DMS153 treated with DMSO at 0.1 percent for 48 hours (cell line): ENCODE results near the gene CDK7.
"Not testable (repeated sequence)": the region's sequence is repeated elsewhere in the genome, so short reads cannot be mapped to it uniquely, and the experiment has no call there.

Experiments used
- DNase-seq: peaks from one replicate; lab custom pipeline; 2025; ENCODE audit not compliant: unreplicated experiment; lab: John Stamatoyannopoulos, UW

The CDK7 gene

DNA sequence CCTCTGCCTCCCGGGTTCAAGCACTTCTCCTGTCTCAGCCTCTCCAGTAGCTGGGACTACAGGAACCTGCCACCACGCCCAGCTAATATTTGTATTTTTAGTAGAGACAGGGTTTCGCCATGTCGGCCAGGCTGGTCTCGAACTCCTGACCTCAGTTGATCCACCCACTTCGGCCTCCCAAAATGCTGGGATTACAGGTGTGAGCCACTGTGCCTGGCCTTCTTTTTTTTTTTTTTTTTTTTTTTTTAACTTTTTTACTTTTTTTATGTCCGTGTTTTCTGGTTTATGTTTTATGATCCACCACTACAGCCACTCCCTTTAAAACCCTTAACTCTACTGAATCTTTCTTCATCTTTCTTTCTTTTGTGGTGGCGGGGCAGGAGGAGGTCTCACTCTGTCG lies 2.0 kb downstream of the CDK7 start:
- DNase-seq: not testable (repeated sequence)

DNA sequence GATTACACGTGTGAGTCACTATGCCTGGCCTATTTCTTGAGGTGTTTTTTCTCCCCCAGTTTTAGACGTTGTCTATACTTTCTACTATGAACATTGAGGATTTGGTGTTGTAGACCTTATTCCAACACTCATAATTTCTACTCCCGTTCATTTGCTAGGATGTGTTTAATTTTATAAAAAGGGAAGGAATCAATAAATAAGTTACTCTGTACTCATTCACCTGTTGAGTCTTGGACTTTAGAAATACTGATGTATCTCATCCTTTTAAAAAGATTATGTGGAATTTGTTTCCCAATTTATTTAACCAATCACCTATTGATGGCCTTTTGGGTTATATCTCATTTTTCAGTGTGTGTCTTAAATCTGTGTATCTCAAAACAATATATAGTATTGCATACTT lies 3.2 kb downstream of the CDK7 start:
- DNase-seq: no peak

DNA sequence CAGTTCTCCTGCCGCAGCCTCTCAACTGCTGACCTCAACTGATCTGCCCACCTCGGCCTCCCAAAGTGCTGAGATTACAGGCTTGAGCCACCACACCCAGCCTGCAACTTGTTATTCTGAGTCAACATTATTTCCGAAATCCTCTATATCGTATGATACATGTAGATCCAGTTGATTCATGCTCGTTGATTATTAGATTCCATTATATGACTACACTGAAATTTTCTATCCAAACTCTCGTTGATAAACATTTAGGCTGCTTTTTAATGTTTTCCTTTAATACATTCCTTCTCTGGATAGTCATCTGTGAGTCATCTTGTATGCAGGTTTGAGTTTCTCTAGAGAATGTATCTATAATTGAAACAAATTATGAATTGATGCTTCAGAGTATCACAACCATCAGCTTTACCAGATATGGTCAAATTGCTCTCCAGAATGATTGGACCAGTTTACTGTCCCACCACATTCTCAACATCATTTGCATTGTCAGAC lies 4.1 kb downstream of the CDK7 start:
- DNase-seq: no peak

DNA sequence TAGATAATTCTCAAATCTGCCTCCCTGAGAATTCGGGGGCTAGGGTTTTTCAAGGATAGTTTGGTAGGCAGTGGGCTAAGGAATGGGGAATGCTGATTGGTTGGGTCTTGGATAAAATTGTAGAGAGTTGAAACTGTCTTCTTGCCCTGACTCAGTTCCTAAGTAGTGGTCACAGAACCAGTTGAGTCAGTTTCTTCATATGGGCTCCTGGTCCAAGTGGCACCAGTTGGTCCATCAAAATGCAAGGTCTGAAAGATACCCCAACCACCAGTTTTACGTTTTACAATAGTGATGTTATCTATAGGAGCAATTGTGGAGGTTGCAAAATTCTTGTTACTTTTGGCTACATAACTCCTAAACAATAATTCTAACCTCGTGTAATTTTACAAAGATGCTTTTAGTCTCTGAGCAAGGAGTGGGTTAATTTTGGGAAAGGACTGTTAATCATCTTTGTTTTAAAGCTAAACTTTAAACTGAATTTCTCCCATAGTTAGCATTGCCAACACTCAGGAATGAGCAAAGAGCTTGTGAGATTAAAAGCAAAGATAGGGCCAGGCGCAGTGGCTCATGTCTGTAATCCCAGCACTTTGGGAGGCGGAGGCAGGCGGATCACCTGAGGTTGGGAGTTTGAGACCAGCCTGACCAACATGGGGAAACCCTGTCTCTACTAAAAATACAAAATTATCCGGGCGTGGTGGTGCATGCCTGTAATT lies 7.7 kb downstream of the CDK7 start:
- DNase-seq: no peak

DNA sequence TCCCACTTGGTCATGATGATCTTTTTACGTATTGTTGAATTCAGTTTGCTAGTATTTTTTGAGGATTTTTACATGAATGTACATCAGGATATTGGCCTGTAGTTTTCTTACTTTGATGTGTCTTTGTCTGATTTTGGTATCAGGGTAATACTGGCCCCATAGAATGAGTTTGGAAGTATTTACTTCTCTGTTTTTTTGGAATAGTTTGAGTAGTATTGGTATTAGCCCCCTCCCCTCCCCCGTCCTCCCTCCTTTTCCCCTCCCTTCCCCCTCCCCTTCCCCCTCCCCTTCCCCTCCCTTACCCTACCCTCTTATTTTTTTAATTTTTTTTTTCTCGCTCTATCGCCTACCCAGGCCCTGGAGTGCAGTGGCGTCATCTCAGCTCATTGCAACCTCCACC lies 10.3 kb downstream of the CDK7 start:
- no peak for DNase-seq

DNA sequence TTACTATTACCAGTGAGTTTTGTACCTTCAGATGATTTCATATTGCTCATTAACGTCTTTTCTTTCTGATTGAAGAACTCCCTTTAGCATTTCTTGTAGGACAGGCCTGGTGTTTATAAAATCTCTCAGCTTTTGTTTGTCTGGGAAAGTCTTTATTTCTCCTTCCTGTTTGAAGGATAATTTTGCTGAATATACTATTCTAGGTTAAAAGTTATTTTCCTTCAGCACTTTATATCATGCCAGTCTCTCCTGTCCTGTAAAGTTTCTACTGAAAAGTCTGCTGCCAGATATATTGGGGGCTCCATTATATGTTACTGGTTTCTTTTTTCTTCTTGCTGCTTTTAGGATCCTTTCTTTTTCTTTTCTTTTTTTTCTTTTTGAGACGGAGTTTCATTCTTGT lies 13.3 kb downstream of the CDK7 start:
- no peak for DNase-seq

DNA sequence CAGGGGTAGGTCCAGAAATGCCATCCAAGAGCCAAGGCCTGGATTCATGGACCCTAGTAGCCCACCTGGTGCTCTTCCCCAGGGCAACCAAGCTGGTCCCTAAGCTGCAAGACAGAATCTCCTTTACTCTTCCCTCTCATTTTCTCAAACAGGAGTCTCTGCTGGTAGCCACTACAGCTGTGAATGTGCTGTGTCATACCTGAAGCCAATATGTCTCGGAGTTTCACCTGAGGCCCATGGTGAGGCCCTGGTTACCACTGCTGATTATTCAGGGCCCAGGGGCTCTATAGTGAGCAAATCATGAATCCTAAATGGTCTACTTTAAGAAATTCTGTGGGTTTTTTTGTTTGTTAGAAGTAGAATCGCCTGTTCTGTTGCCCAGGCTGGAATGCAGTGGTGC lies 15.9 kb downstream of the CDK7 start:
- no peak for DNase-seq

DNA sequence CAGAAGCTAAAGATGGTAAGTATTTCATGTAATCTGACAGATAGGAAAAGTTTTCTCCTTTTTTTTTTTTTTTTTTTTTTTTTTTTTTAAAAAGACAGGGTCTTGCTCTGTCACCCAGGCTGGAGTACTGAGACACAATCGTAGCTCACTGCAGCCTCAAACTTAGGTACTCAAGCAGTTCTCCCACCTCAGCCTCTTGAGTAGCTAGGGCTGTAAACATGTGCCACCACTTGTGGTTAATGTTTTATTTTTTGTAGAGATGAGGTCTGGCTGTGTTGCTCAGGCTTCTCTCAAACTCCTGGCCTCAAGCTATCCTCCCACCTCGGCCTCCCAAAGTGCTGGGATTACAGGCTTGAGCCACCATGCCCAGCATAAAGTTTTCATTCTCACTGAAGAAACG lies 17.8 kb downstream of the CDK7 start:
- no peak for DNase-seq

DNA sequence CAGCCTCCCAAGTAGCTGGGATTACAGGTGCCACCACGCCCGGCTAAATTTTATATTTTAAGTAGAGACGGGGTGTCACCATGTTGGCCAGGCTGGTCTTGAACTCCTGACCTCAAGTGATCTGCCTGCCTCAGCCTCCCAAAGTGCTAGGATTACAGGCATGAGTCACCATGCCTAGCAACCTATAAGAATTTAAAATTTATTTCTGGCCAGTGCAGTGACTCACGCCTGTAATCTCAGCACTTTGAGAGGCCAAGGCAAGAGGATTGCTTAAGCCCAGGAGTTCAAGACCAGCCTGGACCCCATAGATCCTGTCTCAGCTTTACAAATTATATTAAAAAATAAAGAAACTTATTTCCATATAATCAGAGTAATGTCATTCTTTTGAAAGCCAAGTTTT lies 21.3 kb downstream of the CDK7 start:
- DNase-seq: not testable (repeated sequence)

DNA sequence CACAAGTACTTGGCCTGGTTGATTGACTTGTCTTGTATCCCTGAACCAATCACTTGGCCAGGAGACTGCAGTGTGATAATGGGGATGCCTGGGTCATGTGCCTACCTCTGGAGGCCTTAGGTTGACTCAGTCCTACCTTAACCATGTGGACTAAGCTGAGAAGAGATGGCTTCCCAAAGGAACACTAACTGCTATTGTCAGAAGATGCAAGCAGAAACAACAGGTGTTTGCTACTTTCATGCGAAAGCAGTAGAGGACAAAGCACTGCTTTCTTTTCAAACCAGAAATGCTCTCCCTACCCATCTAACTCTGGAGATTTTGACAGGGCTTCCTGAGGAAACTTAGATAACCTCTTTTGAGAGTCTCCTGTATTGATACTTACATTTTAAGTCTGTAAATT lies 22.9 kb downstream of the CDK7 start:
- DNase-seq: no peak

DNA sequence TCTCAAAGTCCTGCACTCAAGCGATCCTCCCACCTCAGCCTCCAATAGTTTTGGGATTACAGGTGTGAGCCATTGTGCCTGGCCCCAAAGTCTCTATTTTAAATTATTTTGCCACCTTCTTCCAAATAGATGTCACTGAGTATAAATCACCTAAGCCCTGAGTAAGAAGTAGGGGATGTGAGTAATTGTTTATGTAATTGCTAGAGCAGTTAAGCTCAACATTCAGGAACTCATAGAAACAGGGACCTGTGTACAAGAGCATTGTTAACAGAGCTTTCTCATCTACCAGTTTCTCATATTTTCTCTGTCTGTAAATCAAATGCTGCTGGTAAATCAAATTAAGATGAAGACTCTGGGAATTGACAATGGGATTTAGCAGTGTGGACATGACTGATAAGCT lies 26.3 kb downstream of the CDK7 start:
- no peak for DNase-seq

DNA sequence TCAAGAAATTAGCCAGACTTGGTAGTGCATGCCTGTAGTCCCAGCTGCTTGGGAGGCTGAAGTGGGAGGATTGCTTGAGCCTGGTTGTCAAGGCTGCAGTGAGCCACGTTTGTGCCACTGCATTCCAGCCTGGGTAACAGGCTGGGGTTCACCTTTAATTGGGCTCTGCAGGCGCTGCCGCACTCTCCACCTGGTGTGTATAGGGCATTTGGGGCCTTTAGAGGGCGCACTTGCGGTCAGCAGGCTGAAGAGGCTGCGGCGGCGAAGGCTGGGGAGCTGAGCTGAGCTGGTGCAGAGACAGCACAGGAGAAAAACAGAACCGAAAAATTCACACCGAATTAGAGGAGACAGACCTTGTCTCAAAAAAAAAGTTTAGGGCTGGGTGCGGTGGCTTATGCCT lies 31.2 kb downstream of the CDK7 start:
- no peak for DNase-seq

DNA sequence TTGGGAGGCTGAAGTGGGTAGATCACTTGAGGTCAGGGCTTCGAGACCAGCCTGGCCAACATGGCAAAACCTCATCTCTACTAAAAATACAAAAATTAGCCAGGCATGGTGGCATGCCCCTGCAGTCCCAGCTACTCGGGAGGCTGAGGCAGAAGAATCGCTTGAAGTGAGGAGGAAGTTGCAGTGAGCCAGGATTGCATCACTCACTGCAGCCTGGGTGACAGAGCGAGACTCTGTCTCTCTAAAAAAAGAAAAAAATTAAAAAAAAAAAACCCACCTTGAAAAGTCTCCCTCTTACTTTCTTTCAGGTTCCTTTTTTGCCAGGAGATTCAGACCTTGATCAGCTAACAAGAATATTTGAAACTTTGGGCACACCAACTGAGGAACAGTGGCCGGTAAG lies 34.2 kb downstream of the CDK7 start:
- no peak for DNase-seq

DNA sequence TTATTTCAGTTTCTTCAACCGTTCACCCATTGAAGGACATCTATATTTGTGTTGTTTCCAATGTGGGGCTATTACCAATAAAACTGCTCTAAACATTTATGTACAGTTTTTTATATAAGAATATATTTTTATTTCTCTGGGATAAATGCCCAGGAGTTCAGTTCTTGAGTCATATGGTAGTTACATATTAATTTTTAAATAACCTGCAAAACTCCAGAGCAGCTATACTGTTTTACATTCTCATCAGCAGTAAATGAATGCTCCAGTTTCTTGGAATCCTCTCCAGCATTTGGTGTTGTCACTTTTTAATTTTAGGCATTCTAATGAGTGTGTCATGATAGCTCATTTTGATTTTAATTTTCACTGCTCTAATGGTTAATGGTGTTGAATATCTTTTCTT lies 36.2 kb downstream of the CDK7 start:
- no peak for DNase-seq

DNA sequence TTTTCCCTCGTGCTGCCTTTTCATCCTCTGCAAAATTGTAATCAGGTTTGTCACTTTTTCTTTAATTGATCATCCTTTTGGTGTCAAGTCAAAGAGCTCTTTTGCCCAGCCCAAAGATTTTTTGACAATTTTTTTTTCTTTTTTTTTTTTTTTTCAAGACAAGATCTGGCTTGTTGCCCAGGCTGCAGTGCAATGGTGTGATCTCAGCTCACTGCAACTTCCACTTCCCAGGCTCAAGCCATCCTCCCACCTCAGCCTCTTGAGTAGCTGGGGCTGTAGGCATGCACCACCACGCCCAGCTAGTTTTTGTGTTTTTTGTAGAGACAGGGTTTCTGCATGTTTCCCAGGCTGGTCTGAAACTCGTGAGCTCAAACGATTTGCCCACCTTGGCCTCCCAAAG lies 36.7 kb downstream of the CDK7 start:
- no peak for DNase-seq

DNA sequence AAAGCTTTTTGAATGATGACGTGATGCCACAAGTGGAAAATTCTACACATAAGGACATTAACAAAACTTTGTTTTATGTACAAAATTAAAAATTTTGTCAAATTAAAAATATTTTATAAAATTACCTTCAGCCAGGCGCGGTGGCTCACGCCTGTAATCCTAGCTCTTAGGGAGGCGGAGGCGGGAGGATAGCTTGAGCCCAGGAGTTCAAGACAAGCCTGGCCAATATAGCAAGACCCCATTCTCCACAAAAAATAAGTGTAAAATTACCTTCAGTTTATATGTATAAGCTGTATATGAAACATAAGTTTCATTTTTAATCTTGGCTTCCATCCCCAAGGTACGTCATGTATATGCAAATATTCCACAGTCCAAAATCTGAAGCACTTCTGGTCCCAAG lies 40.9 kb downstream of the CDK7 start:
- DNase-seq: no peak

DNA sequence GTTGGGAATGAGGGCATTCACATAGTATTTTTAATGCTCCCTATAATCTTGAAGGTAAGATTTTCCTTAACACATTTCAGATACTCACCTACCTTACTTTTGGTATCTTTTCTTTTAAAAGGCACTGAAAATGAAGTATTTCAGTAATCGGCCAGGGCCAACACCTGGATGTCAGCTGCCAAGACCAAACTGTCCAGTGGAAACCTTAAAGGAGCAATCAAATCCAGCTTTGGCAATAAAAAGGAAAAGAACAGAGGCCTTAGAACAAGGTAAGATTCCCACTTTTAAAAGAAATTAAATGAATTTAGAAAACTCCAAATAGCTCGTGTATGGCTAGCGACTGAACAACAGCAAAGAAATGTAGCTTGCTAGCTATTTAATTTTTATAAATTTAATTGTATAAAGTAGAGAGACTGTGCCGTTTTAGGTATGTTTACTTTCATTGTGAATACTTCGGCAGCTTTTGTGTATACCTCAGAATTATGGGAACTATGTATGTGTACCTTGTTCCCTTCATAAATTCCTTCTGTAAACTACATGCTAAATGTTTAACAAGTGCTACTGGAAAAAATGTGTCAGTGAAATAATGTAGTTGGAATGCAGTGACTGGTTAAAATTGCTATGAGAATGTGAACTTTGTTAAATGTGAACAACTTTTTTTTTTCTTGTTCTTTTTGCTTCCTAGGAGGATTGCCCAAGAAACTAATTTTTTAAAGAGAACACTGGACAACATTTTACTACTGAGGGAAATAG lies 41.9 kb downstream of the CDK7 start:
- no peak for DNase-seq

DNA sequence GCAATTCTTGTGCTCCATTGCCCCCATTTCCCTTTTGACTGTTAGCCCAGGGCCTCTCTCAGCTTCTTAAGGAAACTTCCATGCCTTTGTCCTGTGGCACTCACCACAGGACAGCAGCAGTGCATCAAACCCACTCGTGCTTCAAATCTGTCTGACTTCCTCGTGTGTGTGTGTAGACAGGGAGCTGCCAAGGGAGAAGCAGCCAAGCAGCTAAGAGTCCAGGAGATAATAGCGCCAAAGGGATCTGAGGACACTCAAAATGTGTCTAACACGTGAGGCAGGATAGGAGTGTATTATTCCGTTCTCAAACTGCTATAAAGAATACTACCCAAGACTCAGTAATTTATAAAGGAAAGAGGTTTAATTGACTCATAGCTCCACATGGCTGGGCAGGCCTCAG lies 44.8 kb downstream of the CDK7 start:
- DNase-seq: no peak

DNA sequence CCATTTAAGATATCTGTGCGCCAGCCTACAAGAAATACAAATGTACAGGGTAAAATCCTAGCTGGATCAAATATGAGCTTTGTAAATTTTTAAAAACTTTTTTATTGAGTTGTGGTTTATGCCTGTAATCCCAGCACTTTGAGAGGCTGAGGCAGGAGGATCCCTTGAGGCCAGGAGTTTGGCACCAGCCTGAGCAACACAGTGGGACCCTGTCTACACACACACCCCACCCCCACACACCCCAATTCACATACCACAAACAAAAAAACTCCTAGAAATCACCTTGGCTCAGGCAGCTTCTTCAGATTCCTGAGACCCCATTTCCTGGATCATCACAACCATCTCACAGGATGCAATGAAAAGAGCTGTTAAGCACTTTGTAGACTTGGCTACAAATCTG lies 46.4 kb downstream of the CDK7 start:
- DNase-seq: no peak

DNA sequence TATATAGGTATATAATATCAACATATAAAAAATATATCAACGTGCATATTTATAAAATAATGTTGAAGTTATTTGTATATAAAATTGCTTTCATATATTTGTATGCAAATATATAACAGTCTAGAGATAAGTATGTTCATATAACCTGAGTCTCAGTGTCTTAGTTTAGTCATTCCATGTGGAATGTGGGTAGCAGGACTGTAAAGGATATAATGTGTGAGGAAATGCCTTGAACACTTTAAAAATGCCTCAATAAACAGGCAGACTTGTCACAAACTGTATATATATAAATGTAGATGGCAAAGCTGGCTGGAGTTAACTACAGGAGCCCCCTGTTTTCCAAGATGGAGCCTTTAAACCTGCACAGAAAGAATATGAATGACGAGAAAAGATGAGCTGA lies 49.5 kb downstream of the CDK7 start:
- no peak for DNase-seq

DNA sequence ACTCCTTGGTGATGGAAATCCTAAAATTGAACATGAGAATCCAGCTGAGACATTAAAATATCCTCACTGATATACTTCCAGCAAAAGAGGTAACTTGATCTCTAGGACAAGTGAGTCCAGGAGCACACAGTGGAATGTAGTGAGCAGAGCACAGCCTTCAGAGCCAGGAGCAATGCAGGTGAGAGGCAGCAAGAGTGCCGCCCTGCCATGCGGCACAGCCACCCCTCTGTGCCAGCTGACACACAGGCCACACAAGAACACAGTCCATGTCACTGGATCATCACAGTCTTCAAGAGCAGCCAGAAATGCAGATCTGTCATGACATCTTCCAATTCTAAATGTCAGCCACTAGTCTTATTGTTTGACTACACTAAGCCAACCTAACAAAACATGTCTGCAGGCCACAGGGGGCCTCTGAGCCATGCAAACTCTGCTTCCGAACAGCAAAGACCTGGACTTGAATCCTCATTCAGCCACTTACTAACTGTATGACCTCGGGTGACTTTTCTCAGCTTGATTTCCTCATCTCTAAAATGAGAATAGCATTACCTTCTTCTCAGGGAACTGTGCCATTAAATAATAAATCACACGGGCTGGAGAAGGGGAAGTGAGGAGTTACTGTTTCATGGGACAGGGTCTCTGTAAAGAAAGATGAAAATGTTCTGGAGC lies 50.9 kb downstream of the CDK7 start:
- DNase-seq: no peak

DNA sequence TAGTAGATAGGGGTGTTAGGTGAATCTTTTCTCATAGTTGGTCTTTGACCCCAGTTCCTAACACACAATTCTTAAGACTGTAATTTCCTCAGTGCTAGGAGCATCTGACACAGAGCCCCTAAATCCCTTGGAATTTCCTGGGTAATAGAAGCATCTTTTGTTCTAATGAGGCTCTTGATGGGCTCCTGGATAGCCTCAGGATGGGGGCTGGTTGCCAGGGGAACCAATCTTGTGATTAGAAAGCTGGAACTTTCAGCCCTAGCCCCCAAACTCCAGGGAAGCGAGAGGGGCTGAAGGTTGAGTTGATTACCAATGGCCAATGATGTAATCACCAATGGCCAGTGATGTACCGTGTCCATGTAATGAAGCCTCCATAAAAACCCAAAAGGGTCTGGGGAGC lies 53.4 kb downstream of the CDK7 start:
- DNase-seq: no peak
